ENCODE results near the gene MAPK8IP3. TPM values are rescaled to one million over a fixed set of nuclear protein-coding genes. Genes with fewer than 3 reads are reported as not detected.
"Not testable (repeated sequence)": the region's sequence is repeated elsewhere in the genome, so short reads cannot be mapped to it uniquely, and the experiment has no call there.

Gene MAPK8IP3
- polyA plus RNA-seq, 4 donors: 35.3 to 79.2 (median 54.1) TPM

DNA sequence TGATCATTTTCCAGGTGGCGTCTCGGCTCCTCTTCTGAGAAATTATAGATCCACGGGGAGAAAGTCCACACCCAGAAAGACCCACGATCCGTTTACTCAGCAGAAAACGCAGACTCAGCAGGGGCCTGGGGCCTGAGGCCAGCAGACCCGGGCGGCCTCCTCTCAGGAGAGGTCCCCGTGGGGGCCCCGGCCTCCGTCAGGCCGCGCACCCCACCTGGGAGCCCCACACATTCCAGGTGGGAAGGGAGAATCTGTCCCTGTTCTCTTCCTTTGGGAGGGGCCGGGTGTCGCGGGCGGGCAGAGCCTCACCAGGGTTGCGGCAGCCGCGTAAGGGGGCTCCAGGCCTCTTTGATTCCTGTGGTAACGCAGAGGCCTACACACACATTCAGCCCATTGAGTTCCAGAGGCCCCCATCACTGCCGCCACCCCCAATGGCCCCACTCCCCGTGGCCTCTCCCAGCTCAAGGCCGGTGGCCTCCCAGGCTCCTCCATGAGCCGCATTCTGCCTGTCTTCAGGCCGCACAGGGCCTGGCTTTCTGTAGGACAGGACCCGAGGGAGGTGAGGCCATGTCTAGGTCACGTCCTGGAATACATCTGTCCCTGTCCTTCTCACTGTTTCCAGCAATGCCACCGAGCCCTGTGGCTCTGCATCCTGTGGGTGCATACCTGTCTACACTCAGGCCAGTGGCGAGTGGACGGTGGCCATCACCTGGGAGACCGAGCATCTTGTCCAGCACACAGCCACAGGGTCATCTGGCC, 89.1 kb downstream of the MAPK8IP3 start:
- DNase-seq (ENCODE audit: low read depth in 4 of 4, low spot score in 3 of 4): no peak

DNA sequence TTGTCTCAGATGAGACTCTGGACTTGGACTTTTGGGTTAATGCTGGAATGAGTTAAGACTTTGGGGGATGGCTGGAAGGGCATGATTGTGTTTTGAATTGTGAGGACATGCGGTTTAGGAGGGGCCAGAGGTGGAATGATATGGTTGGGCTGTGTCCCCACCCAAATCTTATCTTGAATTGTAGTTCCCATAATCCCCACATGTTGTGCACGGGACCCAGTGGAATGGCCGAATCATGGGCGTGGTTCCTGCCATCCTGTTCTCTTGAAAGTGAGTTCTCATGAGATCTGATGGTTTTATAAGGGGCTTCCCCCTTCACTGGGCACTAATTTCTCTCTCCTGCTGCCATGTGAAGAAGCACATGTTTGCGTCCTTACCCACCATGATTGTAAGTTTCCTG, 93.3 kb downstream of the MAPK8IP3 start:
- not testable (repeated sequence) for DNase-seq (ENCODE audit: low read depth in 4 of 4, low spot score in 3 of 4)

DNA sequence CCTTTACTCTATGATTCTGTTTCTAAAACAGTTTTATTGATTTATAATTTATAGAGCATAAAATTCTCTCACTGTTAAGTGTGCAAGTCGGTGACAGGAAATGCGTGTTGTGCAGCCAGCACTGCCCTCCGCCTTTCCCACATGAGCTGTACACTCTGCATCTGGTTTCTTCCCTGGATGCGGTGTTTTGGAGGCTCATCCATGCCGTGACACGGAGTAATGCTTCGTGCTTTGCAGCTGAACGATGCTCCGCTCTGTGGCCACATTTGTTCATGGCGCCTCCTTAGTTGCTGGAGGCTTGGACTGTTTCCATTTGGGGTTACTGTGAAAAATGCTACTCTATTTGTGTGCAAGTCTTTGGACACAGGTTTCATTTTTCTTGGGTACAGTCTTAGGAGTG, 94.7 kb downstream of the MAPK8IP3 start:
- no peak for DNase-seq (ENCODE audit: low read depth in 4 of 4, low spot score in 3 of 4)

DNA sequence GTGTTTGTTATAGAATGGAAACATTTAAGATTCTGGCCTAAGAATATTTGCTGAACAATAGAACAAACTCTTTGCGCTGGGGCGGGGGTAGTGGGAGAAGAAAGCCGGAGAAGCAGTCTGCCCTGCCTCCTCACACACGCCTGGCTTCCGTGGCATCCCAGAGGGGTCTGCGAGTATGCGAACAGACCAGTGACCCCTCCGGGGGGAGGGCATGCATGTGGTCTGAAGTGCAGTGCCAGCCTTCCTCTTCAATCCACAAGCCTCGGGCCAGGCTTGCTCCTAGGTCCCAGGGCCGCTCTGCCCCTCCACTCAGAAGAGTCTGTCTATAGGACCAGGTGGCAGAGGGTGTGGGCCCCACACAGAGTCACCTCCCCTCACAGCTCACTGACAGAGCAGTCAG, 101.6 kb downstream of the MAPK8IP3 start:
- no peak for DNase-seq (ENCODE audit: low read depth in 4 of 4, low spot score in 3 of 4)

DNA sequence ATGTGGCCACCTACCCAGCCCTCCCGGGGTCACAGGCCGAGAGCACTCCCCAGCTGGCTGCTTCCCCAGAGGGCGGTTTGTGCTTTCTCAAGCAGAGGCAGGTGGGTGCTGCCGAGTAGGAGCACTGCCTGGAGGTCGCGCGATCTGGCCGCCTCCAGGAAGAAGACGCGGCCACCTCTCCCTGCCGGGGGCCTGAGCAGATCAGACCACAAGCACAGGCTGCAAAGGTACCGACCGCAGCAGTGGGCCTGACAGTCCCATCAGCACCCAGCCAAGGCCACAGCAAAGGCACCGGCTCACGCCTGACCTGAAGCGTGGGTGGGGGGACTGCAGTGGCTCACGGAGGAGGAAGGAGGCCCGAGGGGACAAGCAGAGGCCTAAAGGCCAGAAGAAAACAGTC, 102.7 kb downstream of the MAPK8IP3 start:
- DNase-seq (ENCODE audit: low read depth in 4 of 4, low spot score in 3 of 4): no peak

DNA sequence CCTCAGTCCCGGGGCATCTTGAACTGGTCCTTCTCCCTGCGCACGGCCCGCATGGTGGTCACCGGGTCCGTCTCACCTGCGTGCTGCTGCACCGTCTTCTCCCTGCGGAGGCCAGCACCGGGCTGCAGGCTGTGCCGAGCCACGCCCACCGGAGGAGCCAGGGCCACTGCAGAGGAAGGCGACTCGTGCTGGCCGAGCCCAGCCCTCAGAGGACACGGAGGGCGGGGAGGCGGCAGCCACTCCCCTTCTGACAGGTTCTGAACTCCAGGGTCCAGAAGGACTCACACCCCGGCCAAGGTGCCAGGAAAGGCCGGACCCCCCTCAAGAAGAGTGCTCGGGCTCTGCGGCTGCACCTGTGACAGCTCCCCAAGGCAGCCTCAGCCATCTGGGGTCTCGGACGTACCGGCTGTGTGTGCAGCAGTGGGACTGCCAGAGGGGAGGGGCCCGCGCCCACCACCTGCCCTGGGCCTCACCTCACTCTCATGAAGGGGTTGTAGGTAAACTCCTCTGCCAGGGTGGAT, 103.3 kb downstream of the MAPK8IP3 start:
- no peak for DNase-seq (ENCODE audit: low read depth in 4 of 4, low spot score in 3 of 4)

DNA sequence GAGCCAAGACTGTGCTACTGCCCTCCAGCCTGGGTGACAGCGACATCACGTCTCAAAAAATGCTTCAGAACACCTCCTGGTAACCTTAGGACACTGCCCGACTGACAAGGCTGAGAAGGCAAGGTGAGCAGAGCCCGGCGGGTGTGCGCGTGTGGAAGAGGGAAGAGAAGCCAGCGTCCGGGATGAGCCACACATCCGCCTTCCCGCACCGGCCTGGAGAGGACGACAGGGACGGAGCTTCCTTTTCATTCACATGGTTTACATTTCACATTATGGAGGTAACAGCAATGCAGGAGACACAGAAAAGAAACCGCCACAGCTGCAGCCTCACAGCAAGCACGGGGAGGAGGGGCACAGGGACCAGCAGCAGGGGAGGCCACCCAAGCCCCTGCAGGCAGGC, 104.1 kb downstream of the MAPK8IP3 start:
- DNase-seq (ENCODE audit: low read depth in 4 of 4, low spot score in 3 of 4): no peak

DNA sequence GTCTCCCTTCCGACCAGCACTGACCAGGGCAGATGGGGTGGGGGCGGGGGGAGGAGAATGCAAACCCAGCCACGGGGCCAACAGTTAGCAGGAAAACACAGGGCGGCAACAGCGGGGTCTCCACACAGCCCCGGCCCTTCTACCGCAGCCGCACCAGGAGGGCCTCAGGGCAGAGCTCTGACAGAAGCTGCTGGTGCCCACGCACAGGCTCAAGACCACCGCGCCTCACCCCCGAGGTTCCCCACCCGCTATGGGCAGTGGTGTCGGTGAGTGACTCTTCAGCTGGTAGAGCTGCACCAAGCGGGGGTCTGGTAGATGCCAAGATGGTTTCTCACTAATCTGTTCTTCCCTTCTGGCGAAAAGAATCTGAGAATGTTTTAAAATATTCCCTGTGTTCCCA, 104.5 kb downstream of the MAPK8IP3 start:
- no peak for DNase-seq (ENCODE audit: low read depth in 4 of 4, low spot score in 3 of 4)

DNA sequence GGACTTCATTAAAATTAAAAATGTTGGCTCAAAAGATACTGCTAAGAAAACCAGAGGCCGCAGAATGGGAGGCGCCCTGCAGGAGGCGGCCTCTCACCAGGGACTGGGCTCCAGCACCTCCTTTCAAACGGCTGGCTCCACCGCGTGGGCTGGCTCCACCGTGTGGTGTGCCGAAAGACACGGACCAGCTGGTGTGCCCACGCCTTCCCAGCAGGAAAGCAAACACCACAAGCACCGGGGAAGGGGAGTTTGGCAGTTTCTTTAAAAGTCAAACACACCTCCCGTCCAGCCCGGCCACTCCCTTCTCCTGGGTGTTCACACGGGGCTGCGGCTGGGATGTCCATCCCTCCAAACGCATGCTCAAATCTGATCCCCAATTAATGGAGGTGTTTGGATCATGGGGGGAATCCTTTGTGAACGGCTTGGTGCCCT, 106.8 kb downstream of the MAPK8IP3 start:
- DNase-seq (ENCODE audit: low read depth in 4 of 4, low spot score in 3 of 4): no peak

DNA sequence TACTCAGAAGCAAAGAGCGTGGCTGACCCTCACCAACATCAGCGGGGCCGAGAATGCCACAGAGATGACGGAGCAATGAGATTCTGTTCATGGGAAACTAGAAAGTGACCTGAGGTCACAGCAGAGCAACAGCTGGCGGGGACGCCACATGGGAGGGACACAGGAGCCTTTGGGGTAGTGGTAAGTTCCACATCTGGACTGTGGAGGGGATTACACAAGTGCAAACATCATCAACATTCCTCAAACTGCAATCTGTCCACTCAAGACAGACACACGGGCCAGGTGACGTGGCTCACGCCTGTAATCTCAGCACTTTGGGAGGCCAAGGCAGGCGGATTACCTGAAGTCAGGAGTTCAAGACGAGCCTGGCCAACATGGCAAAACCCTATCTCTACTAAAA, 109.5 kb downstream of the MAPK8IP3 start:
- DNase-seq (ENCODE audit: low read depth in 4 of 4, low spot score in 3 of 4): no peak

DNA sequence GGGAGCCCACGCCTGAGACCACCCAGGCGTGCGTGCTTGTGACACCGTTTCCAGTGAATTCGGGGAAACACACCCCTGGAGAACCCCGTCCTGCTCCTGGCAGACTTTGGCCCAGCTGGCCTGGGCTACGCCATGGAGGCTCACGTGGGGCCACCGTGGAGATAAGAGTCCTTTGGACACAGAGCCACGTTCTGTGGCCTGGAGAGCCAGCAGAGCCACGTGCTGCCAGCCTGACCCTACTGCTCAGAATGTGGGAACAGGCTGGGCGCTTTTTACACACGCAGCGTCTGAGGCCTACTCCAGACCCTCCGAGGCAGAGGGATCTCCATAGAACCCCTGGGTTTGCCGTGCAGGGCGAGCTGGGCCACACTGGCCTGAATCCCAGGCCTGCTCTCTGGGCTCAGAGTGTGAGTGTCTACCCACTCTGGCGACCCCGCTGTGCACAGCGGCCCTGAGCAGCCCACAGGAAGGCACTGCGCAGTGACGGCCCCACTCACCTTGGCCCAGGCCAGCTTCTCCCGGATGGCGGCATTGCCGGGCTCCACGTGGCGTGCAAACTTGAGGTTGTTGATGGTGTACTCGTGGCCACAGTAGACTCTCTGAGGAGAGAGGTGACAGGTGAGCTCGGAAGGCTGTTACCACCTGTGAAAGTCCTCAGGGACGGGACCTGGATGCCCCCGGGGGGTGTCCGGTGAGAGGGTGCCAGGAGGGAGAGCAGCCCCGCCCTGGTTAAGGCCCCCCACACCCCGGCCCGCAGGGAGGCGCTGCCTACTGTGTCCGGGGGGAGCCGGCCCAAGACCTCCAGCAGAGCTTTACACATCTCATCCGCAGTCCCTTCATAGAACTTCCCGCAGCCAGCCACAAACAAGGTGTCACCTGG, 110.6 kb downstream of the MAPK8IP3 start:
- no peak for DNase-seq (ENCODE audit: low read depth in 4 of 4, low spot score in 3 of 4)

DNA sequence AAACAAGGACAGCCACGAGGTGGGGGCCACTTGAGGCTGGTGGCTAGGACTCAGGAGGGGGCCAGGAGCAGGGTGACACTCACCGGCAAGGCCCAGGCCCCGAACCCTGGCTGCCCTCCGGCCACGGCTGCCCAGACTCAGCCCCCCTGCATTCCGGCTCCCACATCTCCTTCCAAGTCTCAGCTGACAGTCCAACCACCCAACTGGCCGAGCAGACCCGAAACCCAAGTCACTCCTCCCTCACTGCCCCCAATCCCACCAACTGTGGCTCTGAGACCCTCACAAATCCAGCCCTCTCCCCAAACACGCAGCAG, 111.2 kb downstream of the MAPK8IP3 start:
- DNase-seq (ENCODE audit: low read depth in 4 of 4, low spot score in 3 of 4): no peak

DNA sequence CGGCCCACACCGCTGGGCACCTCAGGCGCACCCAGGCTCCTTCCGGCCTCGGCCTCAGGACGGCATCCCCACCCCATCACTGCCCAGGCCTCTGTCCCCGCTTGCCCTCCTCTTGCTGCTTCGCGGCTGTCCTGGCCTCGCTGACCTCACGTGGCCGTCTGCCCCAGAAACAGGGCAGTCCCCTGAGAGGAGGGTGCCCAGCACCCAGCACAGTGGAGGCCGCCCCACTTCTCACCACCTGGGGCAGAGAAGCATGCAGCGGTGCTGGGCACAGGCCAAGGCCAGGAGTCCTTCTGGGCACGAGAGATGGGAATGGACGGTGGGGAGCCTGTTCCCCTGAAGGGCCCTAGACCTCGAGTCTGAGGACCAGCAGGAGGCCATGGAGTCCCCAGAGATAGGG, 111.7 kb downstream of the MAPK8IP3 start:
- no peak for DNase-seq (ENCODE audit: low read depth in 4 of 4, low spot score in 3 of 4)

DNA sequence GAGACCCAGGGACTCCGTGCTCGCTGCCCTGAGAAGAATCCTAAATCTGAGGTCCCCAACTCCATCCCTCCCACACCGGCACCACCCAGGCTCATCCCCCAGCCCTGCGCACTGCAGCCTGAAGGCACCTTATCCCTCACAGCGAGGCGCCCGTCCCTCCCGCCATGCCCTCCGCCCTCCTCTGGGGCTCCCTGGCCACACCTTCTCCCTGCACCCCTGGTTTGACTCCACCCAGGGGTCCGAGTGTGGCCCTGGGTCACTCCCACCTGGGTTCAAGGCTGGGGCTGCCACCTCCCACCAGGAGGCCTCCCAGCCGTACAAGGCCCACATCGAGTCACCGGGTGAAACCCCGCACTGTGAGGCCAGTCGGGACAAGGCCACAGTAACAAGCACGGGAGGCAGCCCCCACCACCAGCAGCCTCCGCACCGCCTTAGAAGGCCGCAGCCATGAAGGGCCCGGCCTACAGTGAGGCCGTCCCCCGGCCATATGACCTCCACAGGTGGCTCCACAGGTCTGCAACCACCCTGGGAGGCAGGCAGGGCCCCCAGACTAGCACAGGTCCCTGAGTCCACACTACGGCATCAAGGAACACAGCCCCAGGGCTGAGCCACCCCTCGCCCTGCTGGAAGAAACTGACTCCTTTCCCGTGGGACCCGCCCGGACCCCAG, 112.3 kb downstream of the MAPK8IP3 start:
- no peak for DNase-seq (ENCODE audit: low read depth in 4 of 4, low spot score in 3 of 4)

DNA sequence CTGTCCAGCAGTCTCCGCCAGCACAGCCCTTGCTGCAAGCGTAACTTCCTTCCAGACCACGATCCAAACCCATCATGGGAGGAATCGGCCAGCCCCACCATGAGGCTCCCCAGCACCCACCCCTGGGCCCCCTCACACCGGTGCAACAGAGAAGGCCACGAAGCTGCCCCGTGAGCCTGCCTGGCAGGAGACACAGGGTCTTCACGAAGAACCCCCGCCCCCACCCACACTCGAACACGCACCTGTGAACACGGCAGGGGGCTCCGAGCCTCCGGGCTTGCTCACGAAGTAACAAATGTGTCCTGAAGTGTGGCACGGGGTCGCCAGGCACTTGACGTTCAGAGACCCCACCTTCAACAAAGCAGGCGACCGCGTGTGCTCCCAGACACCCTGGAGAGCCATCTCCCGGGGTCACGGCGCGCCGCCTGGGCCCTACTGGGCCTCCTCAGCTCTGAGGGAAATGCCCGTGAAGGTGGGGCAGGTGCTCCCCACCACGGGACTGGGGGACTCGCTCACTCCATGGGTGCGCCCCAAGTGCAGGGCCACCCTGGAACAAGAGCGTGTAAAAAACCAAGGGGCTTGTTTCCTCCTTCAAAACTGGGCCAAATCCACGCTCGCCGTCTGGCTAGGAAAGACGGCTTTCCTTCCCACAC, 113.0 kb downstream of the MAPK8IP3 start:
- no peak for DNase-seq (ENCODE audit: low read depth in 4 of 4, low spot score in 3 of 4)

DNA sequence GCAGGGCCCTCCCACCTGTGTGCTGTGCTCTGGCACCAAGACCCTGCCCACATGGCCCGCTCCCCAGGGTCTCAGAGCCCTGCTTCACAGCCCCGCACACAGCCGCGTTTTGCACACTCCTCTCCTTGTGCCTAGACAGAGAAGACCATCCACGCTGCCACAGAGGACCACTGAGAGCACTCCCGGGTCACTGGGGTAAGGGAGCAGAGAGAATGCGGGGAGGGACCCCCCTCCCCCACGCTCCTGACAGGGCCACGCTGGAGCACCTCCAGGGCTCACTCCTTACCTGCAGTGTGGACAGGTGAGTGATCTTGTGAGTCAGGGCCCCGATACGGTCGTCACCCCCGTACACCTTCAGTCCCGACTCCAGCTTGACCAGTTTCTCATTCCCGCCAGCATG, 113.6 kb downstream of the MAPK8IP3 start:
- no peak for DNase-seq (ENCODE audit: low read depth in 4 of 4, low spot score in 3 of 4)

Other genes starting within 250 kb of the MAPK8IP3 start
- gene CLCN7, start 231.2 kb upstream of the MAPK8IP3 start, polyA plus RNA-seq (ENCODE audit: insufficient read length in 4 of 4): 10 to 100 TPM; 38.3 to 68.6 (median 47.1) TPM
- gene PTX4, start 217.3 kb upstream of the MAPK8IP3 start, polyA plus RNA-seq (ENCODE audit: insufficient read length in 4 of 4): under 1 TPM in 1 of 4 donors, not detected in 3; 0.11 TPM
- gene TELO2, start 212.8 kb upstream of the MAPK8IP3 start, polyA plus RNA-seq (ENCODE audit: insufficient read length in 4 of 4): 10 to 100 TPM; 23.3 to 51.8 (median 29.3) TPM
- 10 to 100 TPM; 14.7 to 22.7 (median 19.2) TPM for gene TMEM204, start 172.5 kb upstream of the MAPK8IP3 start, polyA plus RNA-seq (ENCODE audit: insufficient read length in 4 of 4)
- 10 to 100 TPM; 27.2 to 50.1 (median 37.1) TPM for gene IFT140, start 94.1 kb upstream of the MAPK8IP3 start, polyA plus RNA-seq (ENCODE audit: insufficient read length in 4 of 4)
- 10 to 100 TPM; 15.1 to 27.5 (median 18.6) TPM for gene CRAMP1, start 93.8 kb upstream of the MAPK8IP3 start, polyA plus RNA-seq (ENCODE audit: insufficient read length in 4 of 4)
- gene JPT2, start 27.9 kb upstream of the MAPK8IP3 start, polyA plus RNA-seq (ENCODE audit: insufficient read length in 4 of 4): 10 to 100 TPM; 49.3 to 88.7 (median 87.9) TPM
- gene NME3, start 65.3 kb downstream of the MAPK8IP3 start, polyA plus RNA-seq (ENCODE audit: insufficient read length in 4 of 4): 10 to 100 TPM; 18.7 to 46.6 (median 22.9) TPM
- 10 to 100 TPM in 1 of 4 donors, 1 to 10 TPM in 3; 5.7 to 16.1 (median 8.0) TPM for gene EME2, start 66.6 kb downstream of the MAPK8IP3 start, polyA plus RNA-seq (ENCODE audit: insufficient read length in 4 of 4)
- 10 to 100 TPM; 37.1 to 89.4 (median 57.9) TPM for gene MRPS34, start 66.9 kb downstream of the MAPK8IP3 start, polyA plus RNA-seq (ENCODE audit: insufficient read length in 4 of 4)
- gene SPSB3, start 76.4 kb downstream of the MAPK8IP3 start, polyA plus RNA-seq (ENCODE audit: insufficient read length in 4 of 4): 10 to 100 TPM; 31.4 to 53.3 (median 35.4) TPM
- 10 to 100 TPM; 32.7 to 58.6 (median 34.8) TPM for gene NUBP2, start 76.8 kb downstream of the MAPK8IP3 start, polyA plus RNA-seq (ENCODE audit: insufficient read length in 4 of 4)
- 1 to 10 TPM in 3 of 4 donors, under 1 TPM in 1; 0.15 to 3.6 (median 1.6) TPM for gene IGFALS, start 87.5 kb downstream of the MAPK8IP3 start, polyA plus RNA-seq (ENCODE audit: insufficient read length in 4 of 4)
- gene HAGH, start 120.6 kb downstream of the MAPK8IP3 start, polyA plus RNA-seq (ENCODE audit: insufficient read length in 4 of 4): 10 to 100 TPM; 29.7 to 51.8 (median 31.9) TPM
- gene FAHD1, start 121.0 kb downstream of the MAPK8IP3 start, polyA plus RNA-seq (ENCODE audit: insufficient read length in 4 of 4): 10 to 100 TPM; 22.5 to 46.7 (median 34.7) TPM
- gene MEIOB, start 166.0 kb downstream of the MAPK8IP3 start, polyA plus RNA-seq (ENCODE audit: insufficient read length in 4 of 4): 1 to 10 TPM in 2 of 4 donors, under 1 TPM in 2; 0.25 to 3.1 (median 1.00) TPM
- gene HS3ST6, start 212.2 kb downstream of the MAPK8IP3 start, polyA plus RNA-seq (ENCODE audit: insufficient read length in 4 of 4): under 1 TPM in 3 of 4 donors, not detected in 1; 0.27 to 0.63 (median 0.42) TPM
- gene MSRB1, start 237.0 kb downstream of the MAPK8IP3 start, polyA plus RNA-seq (ENCODE audit: insufficient read length in 4 of 4): 10 to 100 TPM; 12.7 to 78.7 (median 58.5) TPM
- gene RPL3L, start 248.5 kb downstream of the MAPK8IP3 start, polyA plus RNA-seq (ENCODE audit: insufficient read length in 4 of 4): under 1 TPM; 0.09 to 0.34 (median 0.13) TPM

All from left renal pelvis (tissue), 4 donors.